Panc1 (cell line): Measurements from ENCODE around the gene EFNA2. TPM values are rescaled to one million over a fixed set of nuclear protein-coding genes. Genes with fewer than 3 reads are reported as not detected.

Experiments
- ATAC-seq: fragments of 200-7000 bp; cut with Tn5 transposase; 2 replicates; pipeline ENCODE4 v1.9.1; 2020; ENCODE audit warnings: mild to moderate bottlenecking, moderate library complexity
- BruUV-seq: library from RNA; stranded (reverse); fragments of 400-500 nt; replicated peaks from 2 replicates; lab custom pipeline; 2021; lab: Mats Ljungman, UMichigan
- CTCF ChIA-PET: fragments of 300-600 bp; sonication (Branson Sonifier 250); formaldehyde crosslinking; loops from one replicate; lab custom pipeline; 2022; ENCODE audit warnings: antibody characterized with exemption; lab: Charles Lee
- POLR2A ChIA-PET: fragments of 300-600 bp; sonication (Branson Sonifier 250); formaldehyde crosslinking; loops from one replicate; lab custom pipeline; 2022; ENCODE audit warnings: antibody characterized with exemption; lab: Charles Lee
- DNase-seq: peaks from one replicate; pipeline ENCODE4 v3.0.0-alpha.2; 2010; ENCODE audit warnings: low read depth, low spot score
- H3K27ac ChIP-seq: 2 replicates; pipeline ENCODE4 v1.5.1; 2011; ENCODE audit warnings: mild to moderate bottlenecking, low read length, inconsistent platforms
- H3K27me3 ChIP-seq: fragments of 200-500 bp; sonication (Bioruptor generic); 2 replicates; pipeline ENCODE4 v1.6.0; 2014; ENCODE audit warnings: low read length, inconsistent platforms; ENCODE audit not compliant: control insufficient read depth, insufficient read depth
- H3K36me3 ChIP-seq: fragments of 200-500 bp; sonication (Bioruptor generic); 2 replicates; pipeline ENCODE4 v1.5.1; 2014; ENCODE audit warnings: inconsistent platforms, mild to moderate bottlenecking, low read length, moderate library complexity; ENCODE audit not compliant: control insufficient read depth, insufficient read depth
- H3K4me1 ChIP-seq: 2 replicates; pipeline ENCODE4 v1.5.1; 2011; ENCODE audit warnings: inconsistent platforms, mild to moderate bottlenecking, low read length, moderate library complexity; ENCODE audit not compliant: control insufficient read depth, insufficient read depth
- H3K4me3 ChIP-seq, 2 experiments: 2 replicates each; pipeline ENCODE4 v1.5.1; 2011 to 2012; ENCODE audit warnings: low read depth in 2 of 2, low read length in 2 of 2, mild to moderate bottlenecking in 2 of 2, inconsistent platforms in 1 of 2, moderate library complexity in 1 of 2
- H3K9me3 ChIP-seq: fragments of 200-500 bp; sonication (Bioruptor generic); 2 replicates; pipeline ENCODE4 v1.5.1; 2014; ENCODE audit warnings: low read depth, mild to moderate bottlenecking, inconsistent platforms, low read length, moderate library complexity; ENCODE audit not compliant: control insufficient read depth, insufficient read depth
- POLR2AphosphoS5 ChIP-seq: IDR thresholded peaks from 2 replicates; pipeline ENCODE4 v1.6.1; 2012; ENCODE audit warnings: mild to moderate bottlenecking, low read depth, low read length, moderate library complexity
- SIN3A ChIP-seq: IDR thresholded peaks from 2 replicates; pipeline ENCODE4 v1.6.1; 2012; ENCODE audit warnings: low read depth, mild to moderate bottlenecking, low read length, moderate library complexity, borderline replicate concordance; ENCODE audit not compliant: insufficient read depth
- TCF7L2 ChIP-seq: IDR thresholded peaks from 2 replicates; pipeline ENCODE4 v1.6.1; 2011; ENCODE audit warnings: mild to moderate bottlenecking, low read depth, low read length, inconsistent platforms
- in situ Hi-C: cut with HindIII; loops from 2 replicates; pipeline ENCODE4 v1.10.0; 2016; ENCODE audit warnings: low sequenced_read_pairs, low pct_unique_long_range_greater_than_20kb
- intact Hi-C: fragments of 100-400 bp; cut with micrococcal nuclease; formaldehyde crosslinking; loops from one replicate; pipeline ENCODE4 v1.10.0; 2022; ENCODE audit not compliant: unreplicated experiment
- total RNA-seq: library from RNA; stranded (reverse); gene quantifications from one replicate; pipeline ENCODE4 v1.2.1, GENCODE V29; 2021; ENCODE audit not compliant: unreplicated experiment
- TF ChIP-seq, protein P1 (sequence below): fragments of 450-650 bp; IDR thresholded peaks from 2 replicates; pipeline ENCODE4 v1.5.1; 2017; ENCODE audit warnings: mild to moderate bottlenecking
- TF ChIP-seq, protein P2 (sequence below), 2 experiments: IDR thresholded peaks; 2 replicates each; pipeline ENCODE4 v1.6.1; 2011 to 2012; ENCODE audit warnings: low read depth in 2 of 2, control low read depth in 1 of 2, low read length in 1 of 2, mild to moderate bottlenecking in 1 of 2, moderate library complexity in 1 of 2; ENCODE audit not compliant: insufficient read depth in 1 of 2

The EFNA2 gene
- total RNA-seq, 1 experiment from 2014 or later: 7.8 TPM

DNA sequence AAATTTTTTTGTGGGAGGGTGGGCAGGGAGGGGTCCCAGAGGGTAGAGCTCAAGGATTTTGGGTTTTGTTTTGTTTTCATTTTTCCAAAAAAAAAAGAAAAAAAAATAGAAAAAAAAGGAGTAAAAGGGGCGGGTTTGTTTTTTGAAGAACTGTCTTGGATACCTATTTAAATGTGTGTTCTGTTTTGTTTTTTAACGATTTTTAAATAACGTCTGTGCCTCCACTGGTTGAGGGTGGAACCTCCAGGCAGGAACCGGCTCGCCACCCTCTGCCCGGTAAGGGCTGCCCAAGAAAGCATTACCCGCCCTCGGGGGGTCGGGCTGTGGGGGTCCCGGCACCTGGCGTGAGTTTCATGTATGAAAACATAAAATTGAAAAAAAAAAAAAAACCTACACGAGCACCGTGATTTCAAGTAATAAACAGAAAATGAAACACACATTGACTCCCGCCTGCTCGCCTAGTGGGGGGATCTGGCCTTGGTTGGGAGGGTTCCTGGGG lies 26.9 kb upstream of the EFNA2 start:
- H3K27me3 ChIP-seq: no peaks in the 10 kb centered on the region
- no peak for ATAC-seq
- peaks cover 71% of the 10 kb centered on the region for H3K4me1 ChIP-seq
- no peak for DNase-seq
- CTCF ChIA-PET: no interaction called here
- peak overlapping the region; percentile 14 to 20; a peak in 2 of 4 replicates for H3K4me3 ChIP-seq
- peak overlapping the region; percentile 89 for H3K27ac ChIP-seq
- POLR2A ChIA-PET: interaction anchor here (0.6 to 1.0 kb wide), 2 partner anchors 10 to 67 kb away, joined by 5 to 8 read pairs; partner anchors contain the start of gene CIRBP
- TF ChIP-seq TCF7L2 (no peak), POLR2AphosphoS5 (no peak), SIN3A (no peak)
- TF ChIP-seq, protein P1, sequence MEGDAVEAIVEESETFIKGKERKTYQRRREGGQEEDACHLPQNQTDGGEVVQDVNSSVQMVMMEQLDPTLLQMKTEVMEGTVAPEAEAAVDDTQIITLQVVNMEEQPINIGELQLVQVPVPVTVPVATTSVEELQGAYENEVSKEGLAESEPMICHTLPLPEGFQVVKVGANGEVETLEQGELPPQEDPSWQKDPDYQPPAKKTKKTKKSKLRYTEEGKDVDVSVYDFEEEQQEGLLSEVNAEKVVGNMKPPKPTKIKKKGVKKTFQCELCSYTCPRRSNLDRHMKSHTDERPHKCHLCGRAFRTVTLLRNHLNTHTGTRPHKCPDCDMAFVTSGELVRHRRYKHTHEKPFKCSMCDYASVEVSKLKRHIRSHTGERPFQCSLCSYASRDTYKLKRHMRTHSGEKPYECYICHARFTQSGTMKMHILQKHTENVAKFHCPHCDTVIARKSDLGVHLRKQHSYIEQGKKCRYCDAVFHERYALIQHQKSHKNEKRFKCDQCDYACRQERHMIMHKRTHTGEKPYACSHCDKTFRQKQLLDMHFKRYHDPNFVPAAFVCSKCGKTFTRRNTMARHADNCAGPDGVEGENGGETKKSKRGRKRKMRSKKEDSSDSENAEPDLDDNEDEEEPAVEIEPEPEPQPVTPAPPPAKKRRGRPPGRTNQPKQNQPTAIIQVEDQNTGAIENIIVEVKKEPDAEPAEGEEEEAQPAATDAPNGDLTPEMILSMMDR: no peak
- TF ChIP-seq, protein P2, sequence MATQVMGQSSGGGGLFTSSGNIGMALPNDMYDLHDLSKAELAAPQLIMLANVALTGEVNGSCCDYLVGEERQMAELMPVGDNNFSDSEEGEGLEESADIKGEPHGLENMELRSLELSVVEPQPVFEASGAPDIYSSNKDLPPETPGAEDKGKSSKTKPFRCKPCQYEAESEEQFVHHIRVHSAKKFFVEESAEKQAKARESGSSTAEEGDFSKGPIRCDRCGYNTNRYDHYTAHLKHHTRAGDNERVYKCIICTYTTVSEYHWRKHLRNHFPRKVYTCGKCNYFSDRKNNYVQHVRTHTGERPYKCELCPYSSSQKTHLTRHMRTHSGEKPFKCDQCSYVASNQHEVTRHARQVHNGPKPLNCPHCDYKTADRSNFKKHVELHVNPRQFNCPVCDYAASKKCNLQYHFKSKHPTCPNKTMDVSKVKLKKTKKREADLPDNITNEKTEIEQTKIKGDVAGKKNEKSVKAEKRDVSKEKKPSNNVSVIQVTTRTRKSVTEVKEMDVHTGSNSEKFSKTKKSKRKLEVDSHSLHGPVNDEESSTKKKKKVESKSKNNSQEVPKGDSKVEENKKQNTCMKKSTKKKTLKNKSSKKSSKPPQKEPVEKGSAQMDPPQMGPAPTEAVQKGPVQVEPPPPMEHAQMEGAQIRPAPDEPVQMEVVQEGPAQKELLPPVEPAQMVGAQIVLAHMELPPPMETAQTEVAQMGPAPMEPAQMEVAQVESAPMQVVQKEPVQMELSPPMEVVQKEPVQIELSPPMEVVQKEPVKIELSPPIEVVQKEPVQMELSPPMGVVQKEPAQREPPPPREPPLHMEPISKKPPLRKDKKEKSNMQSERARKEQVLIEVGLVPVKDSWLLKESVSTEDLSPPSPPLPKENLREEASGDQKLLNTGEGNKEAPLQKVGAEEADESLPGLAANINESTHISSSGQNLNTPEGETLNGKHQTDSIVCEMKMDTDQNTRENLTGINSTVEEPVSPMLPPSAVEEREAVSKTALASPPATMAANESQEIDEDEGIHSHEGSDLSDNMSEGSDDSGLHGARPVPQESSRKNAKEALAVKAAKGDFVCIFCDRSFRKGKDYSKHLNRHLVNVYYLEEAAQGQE (IDR thresholded peaks at IDR 0.05; ENCODE audit: insufficient read depth in 1 of 2, low read depth in 2 of 2, low read length in 1 of 2): no peak
- H3K36me3 ChIP-seq: no peaks in the 10 kb centered on the region; the same call in none of the 2 replicates
- BruUV-seq: no TSS peak
- intact Hi-C loops: no loop called here
- in situ Hi-C loops: no loop called here
- H3K9me3 ChIP-seq: no peaks in the 10 kb centered on the region

DNA sequence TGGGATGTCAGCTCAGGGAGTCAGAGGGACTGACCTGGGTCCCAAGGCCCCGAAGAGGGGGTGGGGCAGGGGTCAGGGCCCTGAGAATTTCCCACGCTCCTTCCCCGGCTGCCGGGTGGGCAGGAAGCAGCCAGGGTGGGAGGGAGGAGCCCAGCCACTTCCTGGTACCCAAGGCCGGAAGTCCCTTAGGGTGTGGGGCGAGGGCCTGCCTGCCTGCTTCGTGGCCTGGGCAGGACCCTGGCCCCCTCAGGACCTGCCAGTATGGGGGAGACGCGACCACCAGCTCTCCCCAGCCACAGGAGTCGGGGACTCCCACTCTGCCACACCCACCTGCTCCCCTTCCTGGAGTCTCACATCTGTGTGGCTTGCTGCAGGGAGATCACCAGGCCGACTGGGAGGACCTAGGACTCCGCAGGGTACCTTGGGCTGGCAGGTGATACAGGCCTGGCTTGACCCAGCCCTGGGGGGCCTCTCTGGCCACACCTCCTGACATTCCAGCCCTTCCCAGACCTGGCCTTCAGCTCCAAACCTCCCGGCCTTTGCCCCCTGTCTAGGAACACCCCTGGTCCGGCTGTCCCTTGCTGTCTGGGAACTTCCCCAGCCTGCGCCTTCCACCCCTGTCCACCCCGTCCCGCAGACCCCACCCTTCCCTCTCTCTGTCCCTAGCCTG lies 26.3 kb upstream of the EFNA2 start:
- Histone ChIP-seq H3K9me3 (no peaks in the 10 kb centered on the region), H3K4me1 (peaks cover 71% of the 10 kb centered on the region), H3K4me3 (peak overlapping the region in 1 of 2 experiments; percentile 20; a peak in 2 of 4 replicates), H3K36me3 (no peaks in the 10 kb centered on the region; the same call in none of the 2 replicates), H3K27ac (peak overlapping the region; percentile 89), H3K27me3 (no peaks in the 10 kb centered on the region)
- peak; percentile 56 for ATAC-seq
- intact Hi-C loops (no loop called here), in situ Hi-C loops (no loop called here)
- BruUV-seq: no TSS peak
- TF ChIP-seq, protein P2 (IDR thresholded peaks at IDR 0.05; ENCODE audit: insufficient read depth in 1 of 2, low read depth in 2 of 2, low read length in 1 of 2): no peak
- TF ChIP-seq SIN3A: peak; percentile 86; the same call in 1 of the 2 replicates
- TF ChIP-seq POLR2AphosphoS5: peak; percentile 98
- no peak for TF ChIP-seq TCF7L2
- TF ChIP-seq, protein P1: no peak
- DNase-seq: no peak
- POLR2A ChIA-PET: interaction anchor here (1.0 kb wide), 1 partner anchor 10 kb away, joined by 5 read pairs; the partner anchor contains the start of gene CIRBP
- CTCF ChIA-PET: no interaction called here
